Esophagus (tissue), 2 donors: ENCODE results near the gene IL37. TPM values are rescaled to one million over a fixed set of nuclear protein-coding genes. Genes with fewer than 3 reads are reported as not detected.

Experiments
- H3K27ac ChIP-seq, 2 donors: one replicate each; pipeline ENCODE4 v1.5.1; 2013; ENCODE audit warnings: low read depth in 2 of 2, mild to moderate bottlenecking in 2 of 2, inconsistent platforms in 1 of 2, low read length in 1 of 2, moderate library complexity in 1 of 2
- H3K27me3 ChIP-seq, 2 donors: one replicate each; pipeline ENCODE4 v1.6.1; 2013; ENCODE audit warnings: low read length in 2 of 2, control low read depth in 1 of 2, mild to moderate bottlenecking in 1 of 2; ENCODE audit not compliant: insufficient read depth in 2 of 2, control insufficient read depth in 1 of 2
- H3K36me3 ChIP-seq, 2 donors: one replicate each; pipeline ENCODE4 v1.6.1; 2013; ENCODE audit warnings: low read length in 1 of 2; ENCODE audit not compliant: control insufficient read depth in 2 of 2, insufficient read depth in 2 of 2
- H3K4me1 ChIP-seq, 2 donors: one replicate each; pipeline ENCODE4 v1.6.1; 2013; ENCODE audit warnings: low read length in 1 of 2; ENCODE audit not compliant: control insufficient read depth in 2 of 2, insufficient read depth in 2 of 2
- H3K4me3 ChIP-seq, 2 donors: one replicate each; pipeline ENCODE4 v1.5.1; 2013; ENCODE audit warnings: low read length in 2 of 2, mild to moderate bottlenecking in 2 of 2, low read depth in 1 of 2, moderate library complexity in 1 of 2
- H3K9me3 ChIP-seq, 2 donors: one replicate each; pipeline ENCODE4 v1.6.1; 2013; ENCODE audit warnings: mild to moderate bottlenecking in 2 of 2, low read depth in 1 of 2, low read length in 1 of 2, moderate library complexity in 1 of 2; ENCODE audit not compliant: control insufficient read depth in 2 of 2, insufficient read depth in 1 of 2
- WGBS, 2 donors: extraction: QIAGEN DNeasy Blood & Tissue Kit; methylation state at CpG; one replicate each; pipeline ENCODE4 v1.1.7; 2013; 5-methylcytosine and 5-hydroxymethylcytosine counted together
- polyA plus RNA-seq, 2 donors: library from polyadenylated mRNA; stranded (reverse); fragments of 200-250 nt; gene quantifications; one replicate each; pipeline ENCODE4 v1.2.3, GENCODE V29; 2013
- donor health status: healthy with polysubstance abuse.
- donor health status: Bipolar disorder and iron deficiency.

IL37 gene
- polyA plus RNA-seq, 2 donors = 0.06 to 0.12 TPM

- H3K36me3 ChIP-seq = no peaks in the 10 kb centered on the region
- no peaks in the 10 kb centered on the region for H3K4me1 ChIP-seq
- H3K4me3 ChIP-seq = no peak overlapping the region
- WGBS, 2 donors = 94 to 95% methylated on average over 4 of the region's 4 CpGs
- H3K27me3 ChIP-seq = no peaks in the 10 kb centered on the region
- no peaks in the 10 kb centered on the region for H3K9me3 ChIP-seq
- H3K27ac ChIP-seq = no peak overlapping the region
Measured at GRCh38 chr2:112918256-112918655, 7.3 kb downstream of the IL37 start.

GRCh38 chr2:112919086-112919485 is 8.1 kb downstream of the IL37 start:
- 68 to 88% methylated on average over 1 of the region's 1 CpG for WGBS, 2 donors
- H3K27ac ChIP-seq = no peak overlapping the region
- no peaks in the 10 kb centered on the region for H3K27me3 ChIP-seq
- H3K4me1 ChIP-seq = no peaks in the 10 kb centered on the region
- no peak overlapping the region for H3K4me3 ChIP-seq
- no peaks in the 10 kb centered on the region for H3K36me3 ChIP-seq
- no peaks in the 10 kb centered on the region for H3K9me3 ChIP-seq

- Histone ChIP-seq H3K9me3 (no peaks in the 10 kb centered on the region), H3K4me1 (no peaks in the 10 kb centered on the region), H3K36me3 (no peaks in the 10 kb centered on the region), H3K4me3 (no peak overlapping the region), H3K27ac (no peak overlapping the region), H3K27me3 (no peaks in the 10 kb centered on the region)
- 46 to 86% methylated on average over 4 of the region's 4 CpGs for WGBS, 2 donors
Measured at GRCh38 chr2:112920923-112921532, 10.1 kb downstream of the IL37 start.

GRCh38 chr2:112921982-112922381 is 11.0 kb downstream of the IL37 start:
- Histone ChIP-seq H3K27ac (no peak overlapping the region), H3K9me3 (no peaks in the 10 kb centered on the region), H3K27me3 (no peaks in the 10 kb centered on the region), H3K36me3 (no peaks in the 10 kb centered on the region), H3K4me1 (no peaks in the 10 kb centered on the region), H3K4me3 (no peak overlapping the region)
- WGBS, 2 donors = 82 to 85% methylated on average over 1 of the region's 1 CpG

GRCh38 chr2:112923237-112923966 is 12.4 kb downstream of the IL37 start:
- WGBS, 2 donors = 75 to 83% methylated on average over 3 of the region's 3 CpGs
- no peaks in the 10 kb centered on the region for H3K27me3 ChIP-seq
- no peaks in the 10 kb centered on the region for H3K9me3 ChIP-seq
- H3K4me1 ChIP-seq = no peaks in the 10 kb centered on the region
- no peak overlapping the region for H3K27ac ChIP-seq
- no peak overlapping the region for H3K4me3 ChIP-seq
- no peaks in the 10 kb centered on the region for H3K36me3 ChIP-seq

- H3K36me3 ChIP-seq = no peaks in the 10 kb centered on the region
- no peaks in the 10 kb centered on the region for H3K4me1 ChIP-seq
- 82 to 83% methylated on average over 5 of the region's 5 CpGs for WGBS, 2 donors
- no peak overlapping the region for H3K27ac ChIP-seq
- no peak overlapping the region for H3K4me3 ChIP-seq
- no peaks in the 10 kb centered on the region for H3K9me3 ChIP-seq
- H3K27me3 ChIP-seq = no peaks in the 10 kb centered on the region
Measured at GRCh38 chr2:112923967-112924338, 13.0 kb downstream of the IL37 start.

- no peaks in the 10 kb centered on the region for H3K4me1 ChIP-seq
- no peaks in the 10 kb centered on the region for H3K36me3 ChIP-seq
- H3K27me3 ChIP-seq = no peaks in the 10 kb centered on the region
- no peak overlapping the region for H3K27ac ChIP-seq
- H3K9me3 ChIP-seq = no peaks in the 10 kb centered on the region
- WGBS, 2 donors = 40 to 52% methylated on average over 2 of the region's 2 CpGs
- H3K4me3 ChIP-seq = no peak overlapping the region
Measured at GRCh38 chr2:112924360-112924759, 13.4 kb downstream of the IL37 start.

- Histone ChIP-seq H3K9me3 (no peaks in the 10 kb centered on the region), H3K4me1 (no peaks in the 10 kb centered on the region), H3K36me3 (no peaks in the 10 kb centered on the region), H3K4me3 (no peak overlapping the region), H3K27me3 (no peaks in the 10 kb centered on the region), H3K27ac (no peak overlapping the region)
- WGBS, 2 donors = 43 to 75% methylated on average over 3 of the region's 3 CpGs
Measured at GRCh38 chr2:112924821-112925220, 13.9 kb downstream of the IL37 start.

- H3K36me3 ChIP-seq = no peaks in the 10 kb centered on the region
- no peak overlapping the region for H3K4me3 ChIP-seq
- H3K27ac ChIP-seq = no peak overlapping the region
- no peaks in the 10 kb centered on the region for H3K9me3 ChIP-seq
- no peaks in the 10 kb centered on the region for H3K4me1 ChIP-seq
- 92 to 93% methylated on average over 3 of the region's 3 CpGs for WGBS, 2 donors
- H3K27me3 ChIP-seq = no peaks in the 10 kb centered on the region
Measured at GRCh38 chr2:112926707-112927106, 15.7 kb downstream of the IL37 start.

- no peaks in the 10 kb centered on the region for H3K27me3 ChIP-seq
- 58 to 74% methylated on average over 3 of the region's 3 CpGs for WGBS, 2 donors
- H3K4me1 ChIP-seq = no peaks in the 10 kb centered on the region
- no peak overlapping the region for H3K27ac ChIP-seq
- no peak overlapping the region for H3K4me3 ChIP-seq
- no peaks in the 10 kb centered on the region for H3K36me3 ChIP-seq
- no peaks in the 10 kb centered on the region for H3K9me3 ChIP-seq
Measured at GRCh38 chr2:112927745-112928144, 16.8 kb downstream of the IL37 start.
